Peyer's patch (tissue), 4 donors: Measurements from ENCODE around the gene OCIAD2. TPM values are rescaled to one million over a fixed set of nuclear protein-coding genes. Genes with fewer than 3 reads are reported as not detected.
"Not testable (repeated sequence)": the region's sequence is repeated elsewhere in the genome, so short reads cannot be mapped to it uniquely, and the experiment has no call there.

Experiments used
- DNase-seq, 3 donors: peaks; one replicate each; pipeline ENCODE4 v3.0.0-alpha.2; 2017 to 2019
- H3K27ac ChIP-seq, 4 donors: fragments of 200-600 bp; sonication (generic); one replicate each; pipeline ENCODE4 v1.5.1; 2016 to 2019
- H3K27me3 ChIP-seq, 2 donors: fragments of 200-600 bp; sonication (generic); one replicate each; pipeline ENCODE4 v1.5.1; 2019
- H3K36me3 ChIP-seq, 3 donors: fragments of 200-600 bp; sonication (generic); one replicate each; pipeline ENCODE4 v1.5.1; 2016 to 2019
- H3K4me1 ChIP-seq, 4 donors: fragments of 200-600 bp; sonication (generic); one replicate each; pipeline ENCODE4 v1.5.1; 2016 to 2019
- H3K4me3 ChIP-seq, 4 donors: fragments of 200-600 bp; sonication (generic); 1 replicate in 3 of 4; 2 replicates in 1 of 4; pipeline ENCODE4 v1.5.1; 2016 to 2019; ENCODE audit warnings: mild to moderate bottlenecking in 1 of 4
- H3K9me3 ChIP-seq, 4 donors: fragments of 200-600 bp; sonication (generic); one replicate each; pipeline ENCODE4 v1.5.1; 2016 to 2019; ENCODE audit warnings: mild to moderate bottlenecking in 1 of 4
- POLR2A ChIP-seq, 2 donors: fragments of 450-650 bp; IDR thresholded peaks; one replicate each; pipeline ENCODE4 v1.5.1; 2017; ENCODE audit warnings: antibody characterized with exemption in 2 of 2, mild to moderate bottlenecking in 2 of 2, moderate library complexity in 2 of 2
- total RNA-seq, 4 donors: library from RNA; depleted of rRNA; stranded (reverse); fragments of >200 nt; gene quantifications; one replicate each; pipeline ENCODE4 v1.1.0, GENCODE V29; 2016
- TF ChIP-seq, protein P1 (sequence below), 6 experiments: fragments of 450-650 bp in 4 of 6; fragments of 200-600 bp in 2 of 6; sonication (generic) in 1 of 6; IDR thresholded peaks; one replicate each; pipeline ENCODE4 v1.5.1; 2017 to 2019; ENCODE audit warnings: antibody characterized with exemption in 6 of 6, mild to moderate bottlenecking in 3 of 6, moderate library complexity in 1 of 6

The OCIAD2 gene
- total RNA-seq, 4 donors from 2014 or later, result 53.4 to 107 (median 65.7) TPM

DNA sequence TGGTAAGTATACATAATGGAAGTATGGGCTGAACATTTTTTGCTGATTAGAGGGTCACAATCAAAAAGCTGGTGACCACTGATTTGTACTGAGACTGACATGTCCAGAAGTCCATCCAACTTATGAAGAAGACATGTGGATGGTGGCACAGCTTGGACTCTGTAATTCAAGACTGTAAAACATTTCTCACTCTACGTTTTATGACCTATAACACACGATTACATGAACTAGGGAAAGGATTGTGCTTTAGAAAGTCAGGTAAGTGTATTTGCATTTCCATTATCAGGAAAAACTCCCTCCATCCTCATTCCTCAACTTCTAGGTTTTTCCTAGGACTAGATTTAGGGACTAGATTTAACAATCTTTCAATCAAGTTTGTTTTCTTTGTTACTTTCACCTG is 30.5 kb upstream of the OCIAD2 start:
- H3K36me3 ChIP-seq, result no peaks in the 10 kb centered on the region
- no peak overlapping the region for H3K27ac ChIP-seq
- H3K27me3 ChIP-seq, result no peaks in the 10 kb centered on the region
- H3K4me3 ChIP-seq, result no peak overlapping the region
- peaks cover 0 to 9% (median 0%) of the 10 kb centered on the region in 4 donors for H3K9me3 ChIP-seq
- DNase-seq, result no peak
- no peak for TF ChIP-seq POLR2A (IDR thresholded peaks at IDR 0.05)
- TF ChIP-seq, protein P1, sequence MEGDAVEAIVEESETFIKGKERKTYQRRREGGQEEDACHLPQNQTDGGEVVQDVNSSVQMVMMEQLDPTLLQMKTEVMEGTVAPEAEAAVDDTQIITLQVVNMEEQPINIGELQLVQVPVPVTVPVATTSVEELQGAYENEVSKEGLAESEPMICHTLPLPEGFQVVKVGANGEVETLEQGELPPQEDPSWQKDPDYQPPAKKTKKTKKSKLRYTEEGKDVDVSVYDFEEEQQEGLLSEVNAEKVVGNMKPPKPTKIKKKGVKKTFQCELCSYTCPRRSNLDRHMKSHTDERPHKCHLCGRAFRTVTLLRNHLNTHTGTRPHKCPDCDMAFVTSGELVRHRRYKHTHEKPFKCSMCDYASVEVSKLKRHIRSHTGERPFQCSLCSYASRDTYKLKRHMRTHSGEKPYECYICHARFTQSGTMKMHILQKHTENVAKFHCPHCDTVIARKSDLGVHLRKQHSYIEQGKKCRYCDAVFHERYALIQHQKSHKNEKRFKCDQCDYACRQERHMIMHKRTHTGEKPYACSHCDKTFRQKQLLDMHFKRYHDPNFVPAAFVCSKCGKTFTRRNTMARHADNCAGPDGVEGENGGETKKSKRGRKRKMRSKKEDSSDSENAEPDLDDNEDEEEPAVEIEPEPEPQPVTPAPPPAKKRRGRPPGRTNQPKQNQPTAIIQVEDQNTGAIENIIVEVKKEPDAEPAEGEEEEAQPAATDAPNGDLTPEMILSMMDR (IDR thresholded peaks at IDR 0.05), result no peak
- no peaks in the 10 kb centered on the region for H3K4me1 ChIP-seq

DNA sequence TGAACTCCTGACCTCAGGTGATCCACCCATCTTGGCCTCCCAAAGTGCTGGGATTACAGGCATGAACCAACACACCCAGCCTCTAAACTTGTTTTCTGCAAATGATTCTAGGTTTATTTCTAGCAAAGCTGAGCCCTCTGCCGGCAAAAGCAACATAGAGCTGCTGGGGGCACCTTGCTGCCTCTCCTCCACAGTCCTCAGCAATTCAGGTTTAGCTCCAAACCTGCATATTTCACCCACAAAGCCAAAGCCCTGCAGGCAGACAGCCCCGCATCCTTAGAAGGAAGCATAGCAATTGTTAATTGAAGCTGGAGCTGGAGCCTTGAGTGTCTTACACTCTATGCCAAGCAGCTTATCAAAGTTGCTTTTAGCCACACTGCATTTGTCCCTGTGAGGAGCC is 24.9 kb upstream of the OCIAD2 start:
- no peak overlapping the region for H3K27ac ChIP-seq
- no peaks in the 10 kb centered on the region for H3K4me1 ChIP-seq
- H3K36me3 ChIP-seq, result no peaks in the 10 kb centered on the region
- TF ChIP-seq, protein P1 (IDR thresholded peaks at IDR 0.05), result no peak
- no peak for TF ChIP-seq POLR2A (IDR thresholded peaks at IDR 0.05)
- no peak overlapping the region for H3K4me3 ChIP-seq
- DNase-seq, result no peak
- H3K27me3 ChIP-seq, result no peaks in the 10 kb centered on the region
- no peaks in the 10 kb centered on the region for H3K9me3 ChIP-seq

DNA sequence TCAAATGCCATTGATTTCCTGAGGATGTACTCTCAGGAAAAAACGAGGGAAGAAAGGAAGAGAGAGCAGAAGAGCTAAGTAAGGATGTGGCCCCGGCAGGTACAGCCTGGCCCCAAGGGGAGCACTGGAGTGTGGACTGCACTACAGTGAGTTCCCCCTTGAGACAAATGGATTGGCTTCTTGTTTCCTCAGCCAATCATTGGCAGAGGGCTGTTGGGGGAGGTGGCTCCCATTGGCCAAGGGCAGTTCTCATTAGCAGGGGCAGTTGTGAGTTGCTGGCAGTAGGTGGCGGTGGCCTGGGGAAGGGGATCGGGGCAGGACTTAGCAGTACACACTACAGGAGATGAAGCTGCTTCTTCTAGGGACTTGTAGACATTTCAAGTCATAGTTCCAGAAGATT is 24.1 kb upstream of the OCIAD2 start:
- DNase-seq, result no peak
- H3K36me3 ChIP-seq, result no peaks in the 10 kb centered on the region
- no peaks in the 10 kb centered on the region for H3K27me3 ChIP-seq
- no peaks in the 10 kb centered on the region for H3K9me3 ChIP-seq
- TF ChIP-seq POLR2A (IDR thresholded peaks at IDR 0.05), result no peak
- TF ChIP-seq, protein P1 (IDR thresholded peaks at IDR 0.05), result no peak
- no peaks in the 10 kb centered on the region for H3K4me1 ChIP-seq
- no peak overlapping the region for H3K27ac ChIP-seq
- no peak overlapping the region for H3K4me3 ChIP-seq

DNA sequence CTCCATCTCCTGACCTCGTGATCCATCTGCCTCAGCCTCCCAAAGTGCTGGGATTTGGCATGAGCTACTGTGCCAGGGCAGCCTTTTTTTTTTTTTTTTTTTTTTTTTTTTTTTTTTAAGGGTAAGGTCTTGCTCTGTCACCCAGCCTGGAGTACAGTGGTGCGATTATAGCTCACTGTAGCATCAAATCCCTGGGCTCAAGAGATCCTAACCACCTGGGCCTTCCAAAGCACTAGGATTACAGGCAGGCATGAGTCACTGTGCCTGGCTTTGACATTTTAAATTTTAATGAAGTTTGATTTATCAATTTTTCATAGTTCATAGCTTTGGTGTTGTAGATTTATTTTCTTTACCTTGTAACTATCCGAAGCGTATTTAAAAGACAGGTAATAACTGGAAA is 17.8 kb upstream of the OCIAD2 start:
- Histone ChIP-seq H3K4me3 (no peak overlapping the region), H3K36me3 (no peaks in the 10 kb centered on the region), H3K9me3 (no peaks in the 10 kb centered on the region), H3K27me3 (no peaks in the 10 kb centered on the region), H3K27ac (no peak overlapping the region), H3K4me1 (no peaks in the 10 kb centered on the region)
- TF ChIP-seq, protein P1 (IDR thresholded peaks at IDR 0.05), result no peak
- no peak for TF ChIP-seq POLR2A (IDR thresholded peaks at IDR 0.05)
- DNase-seq, result no peak

DNA sequence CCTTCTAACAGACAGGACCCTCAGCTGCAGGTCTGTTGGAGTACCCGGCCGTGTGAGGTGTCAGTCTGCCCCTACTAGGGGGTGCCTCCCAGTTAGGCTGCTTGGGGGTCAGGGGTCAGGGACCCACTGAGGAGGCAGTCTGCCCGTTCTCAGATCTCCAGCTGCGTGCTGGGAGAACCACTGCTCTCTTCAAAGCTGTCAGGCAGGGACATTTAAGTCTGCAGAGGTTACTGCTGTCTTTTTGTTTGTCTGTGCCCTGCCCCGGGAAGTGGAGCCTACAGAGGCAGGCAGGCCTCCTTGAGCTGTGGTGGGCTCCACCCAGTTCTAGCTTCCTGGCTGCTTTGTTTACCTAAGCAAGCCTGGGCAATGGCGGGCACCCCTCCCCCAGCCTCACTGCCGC is 16.5 kb upstream of the OCIAD2 start:
- H3K27ac ChIP-seq, H3K27me3 ChIP-seq, DNase-seq, H3K36me3 ChIP-seq, H3K9me3 ChIP-seq, H3K4me1 ChIP-seq, H3K4me3 ChIP-seq: not testable (repeated sequence)

DNA sequence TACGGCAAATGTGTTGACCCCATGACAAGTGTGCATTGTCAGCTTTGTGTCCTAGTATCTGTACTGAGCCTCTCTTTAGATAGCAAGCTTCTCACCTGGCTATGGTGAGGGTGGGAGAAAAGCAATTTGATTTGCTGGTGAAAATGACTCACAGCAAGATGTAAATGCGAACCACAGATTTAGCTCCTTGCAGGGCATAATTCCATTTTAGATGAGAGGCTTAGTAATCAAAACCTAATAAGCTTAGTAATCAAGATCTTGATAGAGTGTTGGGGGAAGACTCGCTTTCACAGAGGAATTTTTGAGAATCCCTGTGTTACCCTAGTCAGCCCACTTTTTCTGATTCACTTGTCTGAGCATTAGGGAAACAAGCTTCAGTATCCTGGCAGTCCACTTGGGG is 7.7 kb upstream of the OCIAD2 start:
- TF ChIP-seq, protein P1 (IDR thresholded peaks at IDR 0.05), result no peak
- TF ChIP-seq POLR2A (IDR thresholded peaks at IDR 0.05), result no peak
- Histone ChIP-seq H3K27ac (no peak overlapping the region), H3K27me3 (no peaks in the 10 kb centered on the region), H3K4me3 (no peak overlapping the region), H3K4me1 (no peaks in the 10 kb centered on the region), H3K9me3 (no peaks in the 10 kb centered on the region), H3K36me3 (no peaks in the 10 kb centered on the region)
- DNase-seq, result no peak
